HS-27A (cell line): Measurements from ENCODE around the gene CTNNA1.
"Not testable (repeated sequence)": the region's sequence is repeated elsewhere in the genome, so short reads cannot be mapped to it uniquely, and the experiment has no call there.

Experiments used
- DNase-seq: peaks from one replicate; pipeline ENCODE4 v3.0.0-alpha.2; 2012; ENCODE audit warnings: low read depth, missing footprints

CTNNA1 gene

GRCh38 chr5:138809391-138809790 is 56.2 kb downstream of the CTNNA1 start:
- DNase-seq = no peak

GRCh38 chr5:138810861-138811260 is 57.6 kb downstream of the CTNNA1 start:
- DNase-seq = not testable (repeated sequence)

GRCh38 chr5:138815529-138815928 is 62.3 kb downstream of the CTNNA1 start:
- DNase-seq = no peak

GRCh38 chr5:138817241-138817640 is 64.0 kb downstream of the CTNNA1 start:
- no peak for DNase-seq

- DNase-seq = no peak
Measured at GRCh38 chr5:138819081-138819480, 65.9 kb downstream of the CTNNA1 start.

- DNase-seq = no peak
Measured at GRCh38 chr5:138820695-138821094, 67.5 kb downstream of the CTNNA1 start.

- DNase-seq = no peak
Measured at GRCh38 chr5:138824516-138824915, 71.3 kb downstream of the CTNNA1 start.

- no peak for DNase-seq
Measured at GRCh38 chr5:138824924-138825863, 72.0 kb downstream of the CTNNA1 start.

- no peak for DNase-seq
Measured at GRCh38 chr5:138828556-138828955, 75.3 kb downstream of the CTNNA1 start.

- no peak for DNase-seq
Measured at GRCh38 chr5:138829341-138829740, 76.1 kb downstream of the CTNNA1 start.

GRCh38 chr5:138831703-138832102 is 78.5 kb downstream of the CTNNA1 start:
- DNase-seq = no peak

GRCh38 chr5:138832218-138832617 is 79.0 kb downstream of the CTNNA1 start:
- no peak for DNase-seq

- DNase-seq = no peak
Measured at GRCh38 chr5:138833080-138833479, 79.9 kb downstream of the CTNNA1 start.

- no peak for DNase-seq
Measured at GRCh38 chr5:138833726-138834480, 80.7 kb downstream of the CTNNA1 start.

- not testable (repeated sequence) for DNase-seq
Measured at GRCh38 chr5:138834853-138835252, 81.6 kb downstream of the CTNNA1 start.

GRCh38 chr5:138837160-138837559 is 83.9 kb downstream of the CTNNA1 start:
- no peak for DNase-seq

GRCh38 chr5:138840103-138840502 is 86.9 kb downstream of the CTNNA1 start:
- DNase-seq = no peak

GRCh38 chr5:138841531-138841930 is 88.3 kb downstream of the CTNNA1 start:
- no peak for DNase-seq

- DNase-seq = no peak
Measured at GRCh38 chr5:138843316-138844124, 90.3 kb downstream of the CTNNA1 start.

- DNase-seq = no peak
Measured at GRCh38 chr5:138844125-138844461, 90.9 kb downstream of the CTNNA1 start.

- DNase-seq = peak; percentile 17
Measured at GRCh38 chr5:138844812-138845513, 91.7 kb downstream of the CTNNA1 start.

- DNase-seq = no peak
Measured at GRCh38 chr5:138849439-138849838, 96.2 kb downstream of the CTNNA1 start.
